ENCODE measurements around the gene RTTN. TPM values are rescaled to one million over a fixed set of nuclear protein-coding genes. Genes with fewer than 3 reads are reported as not detected.
"Not testable (repeated sequence)": the region's sequence is repeated elsewhere in the genome, so short reads cannot be mapped to it uniquely, and the experiment has no call there.

RTTN gene
- total RNA-seq, 2 experiments from 2014 or later = 27.0 to 27.2 TPM

- TF ChIP-seq, protein P1, sequence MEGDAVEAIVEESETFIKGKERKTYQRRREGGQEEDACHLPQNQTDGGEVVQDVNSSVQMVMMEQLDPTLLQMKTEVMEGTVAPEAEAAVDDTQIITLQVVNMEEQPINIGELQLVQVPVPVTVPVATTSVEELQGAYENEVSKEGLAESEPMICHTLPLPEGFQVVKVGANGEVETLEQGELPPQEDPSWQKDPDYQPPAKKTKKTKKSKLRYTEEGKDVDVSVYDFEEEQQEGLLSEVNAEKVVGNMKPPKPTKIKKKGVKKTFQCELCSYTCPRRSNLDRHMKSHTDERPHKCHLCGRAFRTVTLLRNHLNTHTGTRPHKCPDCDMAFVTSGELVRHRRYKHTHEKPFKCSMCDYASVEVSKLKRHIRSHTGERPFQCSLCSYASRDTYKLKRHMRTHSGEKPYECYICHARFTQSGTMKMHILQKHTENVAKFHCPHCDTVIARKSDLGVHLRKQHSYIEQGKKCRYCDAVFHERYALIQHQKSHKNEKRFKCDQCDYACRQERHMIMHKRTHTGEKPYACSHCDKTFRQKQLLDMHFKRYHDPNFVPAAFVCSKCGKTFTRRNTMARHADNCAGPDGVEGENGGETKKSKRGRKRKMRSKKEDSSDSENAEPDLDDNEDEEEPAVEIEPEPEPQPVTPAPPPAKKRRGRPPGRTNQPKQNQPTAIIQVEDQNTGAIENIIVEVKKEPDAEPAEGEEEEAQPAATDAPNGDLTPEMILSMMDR (IDR thresholded peaks at IDR 0.05) = no peak
- H3K36me3 Mint-ChIP-seq (ENCODE audit: low read depth) = peaks cover 45% of the 10 kb centered on the region
- ChIA-PET POLR2A (no interaction called here), CTCF (no interaction called here)
- peaks cover 22% of the 10 kb centered on the region for H3K9me3 Mint-ChIP-seq
- intact Hi-C loops (cut with micrococcal nuclease) = no loop called here
- ATAC-seq (peak; percentile 70), DNase-seq (no peak)
- no peak overlapping the region for H3K4me3 Mint-ChIP-seq
- peaks cover 47% of the 10 kb centered on the region for H3K4me1 Mint-ChIP-seq (ENCODE audit: low read depth)
- H3K27me3 Mint-ChIP-seq = no peaks in the 10 kb centered on the region
- peak overlapping the region; percentile 47 for H3K27ac Mint-ChIP-seq
These were observed 226.5 kb downstream of the RTTN start for GRCh38 chr18:69978732-69979715.

- H3K27ac Mint-ChIP-seq; H3K4me3 Mint-ChIP-seq; DNase-seq; intact Hi-C loops (cut with micrococcal nuclease); POLR2A ChIA-PET; CTCF ChIA-PET; H3K27me3 Mint-ChIP-seq; ATAC-seq: not testable (repeated sequence)
- Mint-ChIP-seq H3K36me3 (ENCODE audit: low read depth) (peaks cover 42% of the 10 kb centered on the region), H3K4me1 (ENCODE audit: low read depth) (peaks cover 21% of the 10 kb centered on the region), H3K9me3 (peaks cover 26% of the 10 kb centered on the region)
These were observed 230.2 kb downstream of the RTTN start for GRCh38 chr18:69975294-69975693.

GRCh38 chr18:69974365-69974764 is 231.1 kb downstream of the RTTN start:
- H3K27ac Mint-ChIP-seq = no peak overlapping the region
- DNase-seq (no peak), ATAC-seq (no peak)
- H3K9me3 Mint-ChIP-seq = peaks cover 26% of the 10 kb centered on the region
- peaks cover 11% of the 10 kb centered on the region for H3K4me1 Mint-ChIP-seq (ENCODE audit: low read depth)
- CTCF ChIA-PET = no interaction called here
- no peak overlapping the region for H3K4me3 Mint-ChIP-seq
- TF ChIP-seq, protein P1 (IDR thresholded peaks at IDR 0.05) = no peak
- intact Hi-C loops (cut with micrococcal nuclease) = no loop called here
- H3K36me3 Mint-ChIP-seq (ENCODE audit: low read depth) = peaks cover 35% of the 10 kb centered on the region
- POLR2A ChIA-PET = no interaction called here
- no peaks in the 10 kb centered on the region for H3K27me3 Mint-ChIP-seq

DNA sequence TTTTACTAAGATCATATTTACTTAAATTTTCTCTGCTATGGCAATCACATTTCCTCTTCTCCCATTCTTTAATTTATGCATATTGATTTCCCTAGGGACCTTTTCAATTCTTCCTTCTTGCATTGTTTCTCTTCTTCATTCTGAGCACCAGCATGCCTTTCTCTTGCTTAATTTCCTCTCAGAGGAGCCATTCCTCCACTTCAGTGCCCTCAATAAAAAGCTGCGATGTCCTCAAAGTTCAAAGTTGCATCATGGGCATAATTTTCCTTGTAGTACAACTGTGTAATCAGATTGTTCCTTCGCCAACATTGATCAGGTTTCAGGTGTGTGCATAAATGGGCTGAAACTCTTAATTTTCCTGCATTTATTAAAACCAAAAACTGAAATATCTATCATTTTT is 236.0 kb downstream of the RTTN start:
- TF ChIP-seq, protein P1 (IDR thresholded peaks at IDR 0.05) = no peak
- Mint-ChIP-seq H3K27me3 (no peaks in the 10 kb centered on the region), H3K36me3 (ENCODE audit: low read depth) (peaks cover 2% of the 10 kb centered on the region), H3K4me3 (no peak overlapping the region), H3K27ac (no peak overlapping the region), H3K9me3 (peaks cover 8% of the 10 kb centered on the region), H3K4me1 (ENCODE audit: low read depth) (peaks cover 18% of the 10 kb centered on the region)
- ChIA-PET POLR2A (no interaction called here), CTCF (no interaction called here)
- intact Hi-C loops (cut with micrococcal nuclease) = no loop called here
- DNase-seq = no peak
- ATAC-seq = no peak

DNA sequence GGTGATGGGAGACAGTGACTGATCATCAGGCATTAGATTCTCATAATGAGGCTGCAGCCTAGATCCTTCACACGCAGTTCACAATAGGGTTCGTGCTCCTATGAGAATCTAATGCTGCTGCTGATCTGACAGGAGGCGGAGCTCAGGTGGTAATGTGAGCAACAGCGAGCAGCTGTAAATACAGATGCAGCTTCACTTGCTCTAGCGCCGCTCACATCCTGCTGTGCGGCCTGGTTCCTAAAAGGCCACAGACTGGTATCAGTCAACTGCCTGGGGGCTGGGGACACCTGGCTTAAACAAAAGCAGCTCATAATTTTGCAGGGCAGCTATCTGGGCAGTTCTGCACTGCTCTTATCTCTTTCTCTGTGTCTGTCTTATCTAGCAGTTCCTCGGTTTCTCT is 237.4 kb downstream of the RTTN start:
- no peaks in the 10 kb centered on the region for H3K27me3 Mint-ChIP-seq
- H3K4me3 Mint-ChIP-seq = no peak overlapping the region
- ChIA-PET POLR2A (interaction anchor here (0.6 to 1.3 kb wide), 4 partner anchors 10 to 1285 kb away, joined by 3 to 4 read pairs (median 3); no protein-coding TSS in a partner anchor), CTCF (interaction anchor here (1.1 kb wide), 1 partner anchor 9 kb away, joined by 7 read pairs; no protein-coding TSS in a partner anchor)
- H3K36me3 Mint-ChIP-seq (ENCODE audit: low read depth) = peaks cover 2% of the 10 kb centered on the region
- intact Hi-C loops (cut with micrococcal nuclease) = no loop called here
- ATAC-seq (peak; percentile 98), DNase-seq (peak; percentile 74)
- H3K9me3 Mint-ChIP-seq = peaks cover 8% of the 10 kb centered on the region
- TF ChIP-seq, protein P1 (IDR thresholded peaks at IDR 0.05) = no peak
- H3K4me1 Mint-ChIP-seq (ENCODE audit: low read depth) = peaks cover 18% of the 10 kb centered on the region
- H3K27ac Mint-ChIP-seq = no peak overlapping the region

Data from activated CD8-positive, alpha-beta T cell treated with anti-CD3 and anti-CD28 coated beads for 36 hours (primary cell).